Gastroesophageal sphincter (tissue), 3 donors: ENCODE results near the gene HSD17B8.

Experiments
- EP300 ChIP-seq: sonication (generic); formaldehyde crosslinking; IDR thresholded peaks from one replicate; pipeline ENCODE4 v1.6.1; 2017; ENCODE audit warnings: antibody characterized with exemption, mild to moderate bottlenecking
- TF ChIP-seq, protein P1 (sequence below), 4 experiments: fragments of 200-600 bp in 2 of 4; fragments of 450-650 bp in 2 of 4; sonication (generic) in 1 of 4; IDR thresholded peaks; one replicate each; pipeline ENCODE4 v1.5.1; 2017 to 2019; ENCODE audit warnings: antibody characterized with exemption in 4 of 4, mild to moderate bottlenecking in 2 of 4, moderate library complexity in 2 of 4

DNA sequence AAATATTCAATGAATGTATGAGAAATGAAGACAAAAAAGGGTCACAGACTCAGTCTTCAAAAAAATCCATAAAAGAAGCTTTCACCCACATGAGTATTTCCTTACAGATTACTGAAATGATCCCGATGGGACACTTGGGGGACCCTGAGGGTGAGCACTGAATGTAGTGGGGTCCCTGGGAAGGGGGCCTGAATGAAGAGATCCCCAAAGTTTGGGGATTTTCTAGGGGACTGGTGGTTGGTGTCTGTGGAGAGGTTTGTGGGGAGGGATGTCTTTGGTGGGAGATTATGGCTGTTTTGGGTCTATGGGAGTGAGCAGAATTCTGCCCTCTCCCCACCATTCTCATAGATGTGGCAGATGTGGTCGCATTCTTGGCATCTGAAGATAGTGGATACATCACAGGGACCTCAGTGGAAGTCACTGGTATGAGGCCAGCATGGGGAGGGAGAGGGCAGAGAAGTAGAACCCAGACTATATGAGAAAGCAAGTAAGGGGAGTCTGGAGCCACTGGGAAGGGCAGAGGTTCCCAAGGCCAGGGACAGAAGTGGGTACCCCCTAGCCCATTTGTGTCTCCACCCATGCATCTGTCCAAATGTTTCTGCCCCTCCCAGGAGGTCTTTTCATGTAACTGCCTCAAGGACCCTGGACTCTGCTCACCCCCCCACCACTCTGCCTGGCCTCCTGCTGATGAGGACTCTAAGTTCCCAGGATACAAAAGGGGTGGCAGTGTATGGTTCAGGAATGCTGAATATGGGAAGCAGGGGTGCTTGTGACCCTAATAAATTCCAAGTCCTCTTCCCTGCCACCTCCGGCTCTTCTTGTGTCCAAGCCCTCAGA lies 1.8 kb downstream of the HSD17B8 start:
- no peak for TF ChIP-seq EP300
- TF ChIP-seq, protein P1, sequence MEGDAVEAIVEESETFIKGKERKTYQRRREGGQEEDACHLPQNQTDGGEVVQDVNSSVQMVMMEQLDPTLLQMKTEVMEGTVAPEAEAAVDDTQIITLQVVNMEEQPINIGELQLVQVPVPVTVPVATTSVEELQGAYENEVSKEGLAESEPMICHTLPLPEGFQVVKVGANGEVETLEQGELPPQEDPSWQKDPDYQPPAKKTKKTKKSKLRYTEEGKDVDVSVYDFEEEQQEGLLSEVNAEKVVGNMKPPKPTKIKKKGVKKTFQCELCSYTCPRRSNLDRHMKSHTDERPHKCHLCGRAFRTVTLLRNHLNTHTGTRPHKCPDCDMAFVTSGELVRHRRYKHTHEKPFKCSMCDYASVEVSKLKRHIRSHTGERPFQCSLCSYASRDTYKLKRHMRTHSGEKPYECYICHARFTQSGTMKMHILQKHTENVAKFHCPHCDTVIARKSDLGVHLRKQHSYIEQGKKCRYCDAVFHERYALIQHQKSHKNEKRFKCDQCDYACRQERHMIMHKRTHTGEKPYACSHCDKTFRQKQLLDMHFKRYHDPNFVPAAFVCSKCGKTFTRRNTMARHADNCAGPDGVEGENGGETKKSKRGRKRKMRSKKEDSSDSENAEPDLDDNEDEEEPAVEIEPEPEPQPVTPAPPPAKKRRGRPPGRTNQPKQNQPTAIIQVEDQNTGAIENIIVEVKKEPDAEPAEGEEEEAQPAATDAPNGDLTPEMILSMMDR (IDR thresholded peaks at IDR 0.05): no peak
